ENCODE measurements around the gene TBKBP1.

GRCh38 chr17:47702391-47702995, 8.5 kb downstream of the TBKBP1 start:
- TF ChIP-seq POLR2AphosphoS5 (IDR thresholded peaks at IDR 0.05; ENCODE audit: insufficient read depth, low read depth, low read length) (no peak), CTCF (IDR thresholded peaks at IDR 0.05; ENCODE audit: extremely low read depth in 1 of 2, insufficient read depth in 1 of 2, low read depth in 1 of 2, low read length in 2 of 2) (no peak), POLR2A (IDR thresholded peaks at IDR 0.05; ENCODE audit: low read depth, low read length) (no peak), FOS (IDR thresholded peaks at IDR 0.05; ENCODE audit: borderline replicate concordance, insufficient read depth, low read length) (no peak), EZH2 (IDR thresholded peaks at IDR 0.05; ENCODE audit: borderline replicate concordance, low read depth, low read length, severe bottlenecking) (no peak), JUN (IDR thresholded peaks at IDR 0.05; ENCODE audit: borderline replicate concordance, insufficient read depth, insufficient read length, low read depth) (no peak)
